Stimulated activated CD8-positive, alpha-beta memory T cell treated with anti-CD3 and anti-CD28 coated beads, Interleukin-7, amount 100 ng/mL, for 1 hour (primary cell): Measurements from ENCODE around the gene GDE1.

Experiments
- DNase-seq, 2 donors: peaks; one replicate each; pipeline ENCODE4 v3.0.0-alpha.2; 2020; ENCODE audit warnings: low read depth in 2 of 2

GDE1 gene

GRCh38 chr16:19523559-19524355 is 1.9 kb upstream of the GDE1 start, which contains the start of gene CCP110:
Gene CCP110, plus strand, starts transcription at chr16:19523942. Its CDS starts 3,940 bp downstream, at chr16:19527882.
- peak; percentile 85 for DNase-seq

GRCh38 chr16:19523184-19523558 is 1.3 kb upstream of the GDE1 start:
- no peak for DNase-seq

- DNase-seq, result no peak
Observed at GRCh38 chr16:19522760-19523159, 862 bp upstream of the GDE1 start.

- no peak for DNase-seq
Observed at GRCh38 chr16:19522397-19522732, 467 bp upstream of the GDE1 start.

GRCh38 chr16:19520861-19521331 is 1.0 kb downstream of the GDE1 start:
- no peak for DNase-seq

GRCh38 chr16:19518388-19518787 is 3.5 kb downstream of the GDE1 start:
- no peak for DNase-seq

GRCh38 chr16:19517424-19518089 is 4.3 kb downstream of the GDE1 start:
- no peak for DNase-seq

- DNase-seq, result no peak
Observed at GRCh38 chr16:19515757-19516156, 6.1 kb downstream of the GDE1 start.

GRCh38 chr16:19513377-19514053 is 8.4 kb downstream of the GDE1 start:
- no peak for DNase-seq

- DNase-seq, result no peak
Observed at GRCh38 chr16:19512297-19512696, 9.6 kb downstream of the GDE1 start.

GRCh38 chr16:19507867-19508266 is 14.0 kb downstream of the GDE1 start:
- DNase-seq, result no peak

GRCh38 chr16:19506965-19507364 is 14.9 kb downstream of the GDE1 start:
- DNase-seq, result no peak

GRCh38 chr16:19505600-19506303 is 16.1 kb downstream of the GDE1 start:
- no peak for DNase-seq

- DNase-seq, result no peak
Observed at GRCh38 chr16:19503461-19504075, 18.3 kb downstream of the GDE1 start.

- DNase-seq, result peak in 1 of 2 donors; percentile 39
Observed at GRCh38 chr16:19502395-19503131, 19.3 kb downstream of the GDE1 start.

- DNase-seq, result no peak
Observed at GRCh38 chr16:19499481-19499880, 22.4 kb downstream of the GDE1 start.

GRCh38 chr16:19499006-19499405 is 22.9 kb downstream of the GDE1 start:
- DNase-seq, result no peak

- DNase-seq, result no peak
Observed at GRCh38 chr16:19497176-19497575, 24.7 kb downstream of the GDE1 start.

- no peak for DNase-seq
Observed at GRCh38 chr16:19490619-19491018, 31.3 kb downstream of the GDE1 start.

GRCh38 chr16:19488213-19488640 is 33.7 kb downstream of the GDE1 start:
- DNase-seq, result no peak
